ENCODE data around the gene CLEC18B.
"Not testable (repeated sequence)": the region's sequence is repeated elsewhere in the genome, so short reads cannot be mapped to it uniquely, and the experiment has no call there.

Gene CLEC18B

DNA sequence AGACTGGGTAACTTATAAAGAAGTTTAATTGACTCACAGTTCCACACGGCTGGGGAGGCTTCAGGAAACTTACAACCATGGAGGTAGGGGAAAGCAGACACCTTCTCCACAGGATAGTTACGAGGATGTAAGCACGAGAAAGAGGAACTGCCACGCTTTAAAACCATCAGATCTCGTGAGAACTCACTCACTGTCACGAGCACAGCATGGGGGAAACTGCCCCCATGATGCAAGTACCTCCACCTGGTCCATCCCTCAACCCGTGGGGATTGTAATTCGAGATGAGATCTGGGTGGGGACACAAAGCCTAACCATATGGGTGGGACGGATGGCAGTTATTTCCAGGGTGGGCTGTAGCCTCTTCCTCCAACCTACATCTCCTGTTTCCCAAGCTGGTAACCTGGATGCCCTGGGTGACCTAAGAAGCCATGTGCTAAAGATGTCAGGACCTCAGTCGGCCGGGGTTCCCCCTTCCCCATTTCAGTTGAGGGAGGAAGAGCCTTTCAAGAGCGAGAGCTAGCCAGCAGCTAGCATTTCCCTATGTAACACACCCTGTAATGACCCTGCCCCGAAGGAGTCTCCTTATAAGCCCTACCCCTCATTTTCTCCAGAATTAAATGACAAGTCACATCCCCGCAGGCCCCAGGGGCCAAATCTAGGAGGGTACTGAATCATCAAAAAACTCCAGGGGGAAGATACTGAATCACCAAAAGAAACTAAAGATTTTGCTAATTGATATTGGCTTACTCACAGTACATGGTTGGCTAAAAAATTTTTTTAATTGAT, 16.9 kb downstream of the CLEC18B start:
- DNase-seq, result not testable (repeated sequence)

- not testable (repeated sequence) for DNase-seq
Observed at GRCh38 chr16:74400238-74400637, 21.0 kb downstream of the CLEC18B start.

- not testable (repeated sequence) for DNase-seq
Observed at GRCh38 chr16:74398212-74398895, 22.9 kb downstream of the CLEC18B start.

- peak; percentile 36 for DNase-seq
Observed at GRCh38 chr16:74396521-74397017, 24.7 kb downstream of the CLEC18B start.

- DNase-seq, result not testable (repeated sequence)
Observed at GRCh38 chr16:74394604-74395003, 26.7 kb downstream of the CLEC18B start.

- not testable (repeated sequence) for DNase-seq
Observed at GRCh38 chr16:74394131-74394530, 27.1 kb downstream of the CLEC18B start.

DNA sequence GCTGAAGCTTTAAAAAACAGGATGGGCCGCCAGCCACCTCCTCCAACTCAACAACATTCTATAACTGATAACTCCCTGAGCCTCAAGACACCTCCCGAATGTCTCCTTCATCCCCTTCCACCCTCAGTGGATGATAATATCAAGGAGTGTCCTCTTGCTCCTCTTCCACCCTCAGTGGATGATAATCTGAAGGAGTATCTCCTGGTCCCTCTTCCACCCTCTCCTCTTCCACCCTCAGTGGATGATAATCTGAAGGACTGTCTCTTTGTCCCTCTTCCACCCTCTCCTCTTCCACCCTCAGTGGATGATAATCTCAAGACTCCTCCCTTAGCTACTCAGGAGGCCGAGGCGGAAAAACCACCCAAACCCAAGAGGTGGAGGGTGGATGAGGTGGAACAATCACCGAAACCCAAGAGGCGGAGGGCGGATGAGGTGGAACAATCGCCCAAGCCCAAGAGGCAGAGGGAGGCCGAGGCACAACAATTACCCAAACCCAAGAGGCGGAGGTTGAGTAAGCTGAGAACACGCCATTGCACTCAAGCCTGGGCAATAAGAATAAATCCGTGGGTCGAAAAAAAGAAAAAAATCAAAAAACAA, 29.7 kb downstream of the CLEC18B start:
- DNase-seq, result not testable (repeated sequence)

- not testable (repeated sequence) for DNase-seq
Observed at GRCh38 chr16:74382339-74383034, 38.8 kb downstream of the CLEC18B start.

GRCh38 chr16:74373847-74374184, 47.5 kb downstream of the CLEC18B start:
- not testable (repeated sequence) for DNase-seq

GRCh38 chr16:74372953-74373846, 48.1 kb downstream of the CLEC18B start:
- no peak for DNase-seq

GRCh38 chr16:74372369-74372768, 48.9 kb downstream of the CLEC18B start:
- no peak for DNase-seq

- not testable (repeated sequence) for DNase-seq
Observed at GRCh38 chr16:74370338-74371135, 50.7 kb downstream of the CLEC18B start.

- DNase-seq, result peak; percentile 62
Observed at GRCh38 chr16:74368002-74368911, 53.0 kb downstream of the CLEC18B start.

GRCh38 chr16:74367469-74368001, 53.7 kb downstream of the CLEC18B start:
- not testable (repeated sequence) for DNase-seq

DNA sequence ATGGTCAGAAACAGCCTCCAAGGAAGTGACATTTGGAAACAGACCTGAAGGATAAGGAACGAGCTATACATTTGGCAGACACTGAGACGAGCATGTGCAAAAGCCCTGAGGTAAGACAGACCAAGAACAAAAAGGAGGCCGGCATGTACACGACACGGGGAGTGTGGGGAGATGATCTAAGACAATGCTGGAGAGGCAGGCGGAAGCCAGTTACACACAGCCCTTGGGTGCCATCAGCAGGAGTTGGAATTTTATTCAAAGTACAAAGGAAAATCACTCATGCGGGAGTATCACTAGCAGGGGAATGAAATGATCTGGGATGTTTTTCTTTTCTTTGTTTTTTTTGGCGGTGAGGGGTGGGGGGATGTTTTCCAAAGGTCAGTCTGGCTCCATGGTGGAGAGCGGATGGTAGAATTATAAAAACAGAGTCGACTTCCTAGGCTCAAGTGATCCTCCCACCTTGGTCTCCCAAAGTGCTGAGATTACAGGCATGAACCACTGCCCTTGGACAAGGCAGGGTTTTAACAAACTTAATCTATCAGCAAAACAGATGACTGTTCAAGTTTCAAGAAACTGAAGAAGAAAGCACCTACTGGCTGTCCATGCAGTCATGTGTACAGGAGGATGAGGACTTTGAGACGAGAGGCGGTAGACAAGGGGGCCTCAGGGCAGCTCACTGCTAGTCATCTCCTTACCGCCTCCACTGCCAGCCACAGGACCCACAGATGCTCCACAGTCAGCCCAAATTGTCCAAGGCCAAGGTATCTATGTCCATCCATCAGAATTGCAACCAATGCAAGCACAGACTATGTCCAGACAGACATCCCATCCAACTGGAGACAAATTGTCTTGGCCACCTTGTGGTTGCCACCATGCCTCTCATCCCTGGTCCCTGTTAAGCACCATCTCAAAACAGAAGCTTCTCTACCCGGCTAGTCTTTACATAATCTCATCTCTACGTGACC, 59.4 kb downstream of the CLEC18B start:
- not testable (repeated sequence) for DNase-seq
